ENCODE data around the gene DHFR.

Gene DHFR

GRCh38 chr5:80625230-80625629 is 29.6 kb downstream of the DHFR start:
- ChIA-PET POLR2A (no interaction called here), CTCF (no interaction called here)
- DNase-seq (ENCODE audit: extremely low spot score): no peak
- no peak for TF ChIP-seq CTCF (IDR thresholded peaks at IDR 0.05; ENCODE audit: control extremely low read depth, extremely low read depth, low read depth, missing control alignments)

GRCh38 chr5:80623999-80624398 is 30.8 kb downstream of the DHFR start:
- no peak for DNase-seq (ENCODE audit: extremely low spot score)
- POLR2A ChIA-PET: no interaction called here
- CTCF ChIA-PET: no interaction called here
- no peak for TF ChIP-seq CTCF (IDR thresholded peaks at IDR 0.05; ENCODE audit: control extremely low read depth, extremely low read depth, low read depth, missing control alignments)

GRCh38 chr5:80622756-80623155 is 32.0 kb downstream of the DHFR start:
- ChIA-PET CTCF (no interaction called here), POLR2A (no interaction called here)
- no peak for DNase-seq (ENCODE audit: extremely low spot score)
- no peak for TF ChIP-seq CTCF (IDR thresholded peaks at IDR 0.05; ENCODE audit: control extremely low read depth, extremely low read depth, low read depth, missing control alignments)

GRCh38 chr5:80620211-80620610 is 34.6 kb downstream of the DHFR start:
- no peak for TF ChIP-seq CTCF (IDR thresholded peaks at IDR 0.05; ENCODE audit: control extremely low read depth, extremely low read depth, low read depth, missing control alignments)
- ChIA-PET POLR2A (interaction anchor here (0.6 kb wide), 1 partner anchor 277 kb away, joined by 3 read pairs; no protein-coding TSS in a partner anchor), CTCF (no interaction called here)
- no peak for DNase-seq (ENCODE audit: extremely low spot score)

- TF ChIP-seq CTCF (IDR thresholded peaks at IDR 0.05; ENCODE audit: control extremely low read depth, extremely low read depth, low read depth, missing control alignments): no peak
- DNase-seq (ENCODE audit: extremely low spot score): no peak
- ChIA-PET CTCF (no interaction called here), POLR2A (no interaction called here)
Observed at GRCh38 chr5:80619086-80619485, 35.7 kb downstream of the DHFR start.

GRCh38 chr5:80618438-80618837 is 36.3 kb downstream of the DHFR start:
- no peak for DNase-seq (ENCODE audit: extremely low spot score)
- POLR2A ChIA-PET: no interaction called here
- CTCF ChIA-PET: no interaction called here
- no peak for TF ChIP-seq CTCF (IDR thresholded peaks at IDR 0.05; ENCODE audit: control extremely low read depth, extremely low read depth, low read depth, missing control alignments)

Data from GM10248 (cell line).